Mesothelial cell of epicardium (in vitro differentiated cells): ENCODE results near the gene RABAC1. TPM values are rescaled to one million over a fixed set of nuclear protein-coding genes. Genes with fewer than 3 reads are reported as not detected.
A peak's percentile ranks its signal among the peaks of the same experiment; 100 is the strongest.

Experiments
- DNase-seq, 2 experiments: peaks; one replicate each; pipeline ENCODE4 v3.0.0; 2021; ENCODE audit warnings: low spot score in 2 of 2; ENCODE audit not compliant: unreplicated experiment in 2 of 2
- H3K27ac Mint-ChIP-seq: 2 replicates; pipeline ENCODE4 v1.8.0; 2021; ENCODE audit warnings: mixed read lengths
- H3K27me3 Mint-ChIP-seq: 2 replicates; pipeline ENCODE4 v1.8.0; 2021; ENCODE audit warnings: low read depth, mixed read lengths
- H3K36me3 Mint-ChIP-seq: 2 replicates; pipeline ENCODE4 v1.8.0; 2021; ENCODE audit warnings: mixed read lengths
- H3K4me1 Mint-ChIP-seq: 2 replicates; pipeline ENCODE4 v1.8.0; 2021; ENCODE audit warnings: mixed read lengths
- H3K4me3 Mint-ChIP-seq: 2 replicates; pipeline ENCODE4 v1.8.0; 2021; ENCODE audit warnings: mild to moderate bottlenecking, moderate library complexity, mixed read lengths
- H3K9me3 Mint-ChIP-seq: 2 replicates; pipeline ENCODE4 v1.8.0; 2021; ENCODE audit warnings: mixed read lengths
- total RNA-seq: library from RNA; stranded (reverse); gene quantifications from 3 replicates; pipeline ENCODE4 v1.2.1, GENCODE V29; 2021
- TF ChIP-seq, protein P1 (sequence below): fragments of 200-600 bp; sonication (generic); IDR thresholded peaks from one replicate; pipeline ENCODE4 v1.5.0; 2021; ENCODE audit warnings: antibody characterized with exemption; ENCODE audit not compliant: unreplicated experiment

Gene RABAC1
- total RNA-seq, 1 donor from 2014 or later: 102 TPM

DNA sequence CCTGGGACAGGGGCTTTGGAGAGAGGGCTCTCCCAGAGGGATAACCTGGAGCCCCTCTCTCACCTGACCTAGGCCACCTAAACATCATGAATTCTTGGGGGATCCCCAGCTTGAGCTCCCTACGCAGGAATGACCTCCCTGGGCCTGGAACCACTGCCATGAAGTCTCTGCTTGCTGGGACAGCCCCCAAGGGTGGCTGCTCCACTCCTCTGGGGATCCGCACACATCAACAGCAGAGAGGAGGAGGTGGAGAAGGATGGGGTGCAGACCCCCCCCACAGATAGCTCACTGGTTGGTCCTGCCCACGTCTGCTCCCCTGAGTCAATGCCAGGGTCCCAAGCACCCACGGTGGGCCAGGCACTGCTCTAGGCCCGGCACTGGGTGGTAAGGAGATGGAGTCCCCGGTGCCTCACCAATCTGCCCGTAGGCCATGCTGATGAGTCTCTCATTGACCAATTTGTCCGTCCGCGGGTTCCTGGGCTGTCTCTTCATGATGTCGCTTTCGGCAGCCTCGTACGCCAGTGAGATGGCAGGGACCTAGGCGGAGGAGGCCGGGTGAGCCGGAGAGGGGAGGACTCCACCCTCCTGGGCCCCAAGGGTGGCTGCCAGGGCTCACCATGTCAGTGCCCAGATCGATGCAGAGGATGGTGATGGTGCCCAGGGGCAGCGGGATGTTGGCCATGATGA, 10.8 kb upstream of the RABAC1 start:
- no peak for DNase-seq
- Mint-ChIP-seq H3K4me3 (no peak overlapping the region), H3K9me3 (no peaks in the 10 kb centered on the region), H3K27me3 (peaks cover 46% of the 10 kb centered on the region), H3K36me3 (no peaks in the 10 kb centered on the region), H3K4me1 (no peaks in the 10 kb centered on the region), H3K27ac (no peak overlapping the region)
- TF ChIP-seq, protein P1, sequence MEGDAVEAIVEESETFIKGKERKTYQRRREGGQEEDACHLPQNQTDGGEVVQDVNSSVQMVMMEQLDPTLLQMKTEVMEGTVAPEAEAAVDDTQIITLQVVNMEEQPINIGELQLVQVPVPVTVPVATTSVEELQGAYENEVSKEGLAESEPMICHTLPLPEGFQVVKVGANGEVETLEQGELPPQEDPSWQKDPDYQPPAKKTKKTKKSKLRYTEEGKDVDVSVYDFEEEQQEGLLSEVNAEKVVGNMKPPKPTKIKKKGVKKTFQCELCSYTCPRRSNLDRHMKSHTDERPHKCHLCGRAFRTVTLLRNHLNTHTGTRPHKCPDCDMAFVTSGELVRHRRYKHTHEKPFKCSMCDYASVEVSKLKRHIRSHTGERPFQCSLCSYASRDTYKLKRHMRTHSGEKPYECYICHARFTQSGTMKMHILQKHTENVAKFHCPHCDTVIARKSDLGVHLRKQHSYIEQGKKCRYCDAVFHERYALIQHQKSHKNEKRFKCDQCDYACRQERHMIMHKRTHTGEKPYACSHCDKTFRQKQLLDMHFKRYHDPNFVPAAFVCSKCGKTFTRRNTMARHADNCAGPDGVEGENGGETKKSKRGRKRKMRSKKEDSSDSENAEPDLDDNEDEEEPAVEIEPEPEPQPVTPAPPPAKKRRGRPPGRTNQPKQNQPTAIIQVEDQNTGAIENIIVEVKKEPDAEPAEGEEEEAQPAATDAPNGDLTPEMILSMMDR: no peak

DNA sequence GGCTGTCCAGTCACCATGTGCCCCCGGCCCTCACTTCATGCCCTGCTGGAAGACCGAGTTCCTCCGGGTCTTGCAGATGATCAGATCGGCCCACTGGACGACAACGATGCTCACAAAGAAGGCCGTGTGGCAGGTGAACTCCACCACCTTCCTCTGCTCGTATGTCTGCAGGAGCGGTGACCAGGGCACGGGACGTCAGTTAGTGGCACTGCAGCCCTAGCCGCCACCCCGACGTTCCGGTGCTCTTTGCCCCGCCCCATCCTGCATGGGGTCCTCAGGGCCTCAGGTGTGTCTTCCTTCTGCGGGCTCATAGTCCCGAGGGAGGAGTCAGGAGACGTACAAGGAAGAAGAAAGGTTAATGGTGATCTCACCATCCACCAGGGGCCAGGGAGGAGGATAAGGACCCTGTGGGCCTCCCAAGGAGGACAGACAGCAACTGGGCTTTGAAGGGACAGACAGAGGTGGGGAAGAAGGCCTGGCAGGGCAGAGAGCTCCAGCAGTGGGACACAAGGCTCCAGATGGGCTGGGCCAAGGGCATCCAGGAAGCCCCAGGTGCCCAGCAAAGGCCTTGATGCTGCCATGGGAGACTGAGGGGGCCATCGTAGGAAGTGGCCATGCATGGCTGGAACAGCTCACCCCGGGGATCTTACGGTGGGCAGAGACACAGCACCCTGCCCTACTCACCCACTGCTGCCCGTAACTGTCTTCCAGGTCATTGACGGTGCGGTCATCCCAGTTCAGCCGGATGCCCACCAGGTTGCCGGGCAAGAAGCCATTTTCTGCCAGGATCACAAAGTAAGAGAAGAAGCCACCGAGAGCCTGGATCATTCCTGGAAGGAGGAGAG, 9.9 kb upstream of the RABAC1 start:
- Mint-ChIP-seq H3K9me3 (no peaks in the 10 kb centered on the region), H3K36me3 (no peaks in the 10 kb centered on the region)

DNA sequence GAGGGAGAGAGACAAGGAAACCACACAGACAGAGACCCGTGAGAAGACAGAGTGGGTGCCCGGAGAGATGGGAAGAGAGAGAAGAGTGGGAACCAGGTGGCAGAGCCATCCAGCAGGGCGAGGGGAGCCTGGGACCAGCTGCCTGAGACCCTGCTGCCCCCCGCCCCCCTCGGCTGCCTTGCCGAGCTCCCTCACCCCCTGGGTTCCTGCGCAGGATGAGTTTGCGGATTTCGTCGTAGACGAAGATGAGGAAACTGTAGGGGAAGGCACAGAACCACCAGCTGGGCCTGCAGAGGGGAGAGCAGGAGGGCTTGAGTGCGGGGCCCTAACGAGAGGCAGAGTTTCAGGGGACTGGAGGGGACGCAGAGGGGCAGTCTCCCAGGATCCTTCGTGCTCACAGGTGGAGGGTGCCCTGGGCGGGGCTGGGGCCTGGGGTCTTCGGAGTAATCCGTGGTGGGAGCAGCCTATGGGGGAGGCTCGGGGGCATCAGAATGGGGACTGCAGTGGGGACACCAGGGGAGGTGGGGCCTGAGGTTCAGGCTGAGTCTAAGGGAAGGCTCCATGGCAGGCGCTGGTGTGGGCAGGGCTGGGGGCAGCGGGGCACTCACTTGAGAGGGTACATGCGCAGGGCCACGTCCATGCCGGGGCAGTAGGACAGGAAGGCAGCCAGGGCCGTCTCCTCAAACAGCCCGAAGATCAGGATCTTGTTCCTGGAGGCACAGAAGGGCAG, 8.1 kb upstream of the RABAC1 start:
- no peaks in the 10 kb centered on the region for H3K4me1 Mint-ChIP-seq
- DNase-seq: no peak
- no peaks in the 10 kb centered on the region for H3K9me3 Mint-ChIP-seq
- peaks cover 37% of the 10 kb centered on the region for H3K27me3 Mint-ChIP-seq
- no peak overlapping the region for H3K4me3 Mint-ChIP-seq
- H3K27ac Mint-ChIP-seq: no peak overlapping the region
- TF ChIP-seq, protein P1: no peak
- no peaks in the 10 kb centered on the region for H3K36me3 Mint-ChIP-seq

More for the DNA sequence above, 9.9 kb upstream of the RABAC1 start:
- H3K4me1 Mint-ChIP-seq: no peaks in the 10 kb centered on the region
- no peak overlapping the region for H3K27ac Mint-ChIP-seq
- TF ChIP-seq, protein P1: no peak
- DNase-seq: no peak
- H3K27me3 Mint-ChIP-seq: peaks cover 45% of the 10 kb centered on the region
- no peak overlapping the region for H3K4me3 Mint-ChIP-seq

DNA sequence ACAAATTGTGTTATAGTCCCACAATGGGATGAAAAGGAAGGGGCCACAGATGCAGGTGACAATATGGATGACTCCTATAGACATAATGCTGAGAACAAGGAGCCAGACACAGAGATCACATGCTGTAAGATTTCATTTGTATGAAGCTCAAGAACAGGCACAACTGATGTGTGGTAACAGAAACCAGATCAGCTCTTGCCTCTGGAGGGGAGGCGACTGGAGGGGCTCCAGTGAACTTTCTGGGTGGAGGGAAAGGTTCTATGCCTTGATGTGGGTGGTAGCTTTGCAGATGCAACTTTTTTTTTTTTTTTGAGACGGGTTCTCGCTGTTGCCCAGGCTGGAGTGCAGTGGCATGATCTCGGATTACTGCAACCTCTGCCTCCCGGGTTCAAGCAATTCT, 6.0 kb upstream of the RABAC1 start:
- TF ChIP-seq, protein P1: no peak
- Mint-ChIP-seq H3K36me3 (no peaks in the 10 kb centered on the region), H3K27ac (no peak overlapping the region), H3K4me1 (peaks cover 2% of the 10 kb centered on the region), H3K9me3 (no peaks in the 10 kb centered on the region), H3K27me3 (peaks cover 29% of the 10 kb centered on the region), H3K4me3 (no peak overlapping the region)
- no peak for DNase-seq

DNA sequence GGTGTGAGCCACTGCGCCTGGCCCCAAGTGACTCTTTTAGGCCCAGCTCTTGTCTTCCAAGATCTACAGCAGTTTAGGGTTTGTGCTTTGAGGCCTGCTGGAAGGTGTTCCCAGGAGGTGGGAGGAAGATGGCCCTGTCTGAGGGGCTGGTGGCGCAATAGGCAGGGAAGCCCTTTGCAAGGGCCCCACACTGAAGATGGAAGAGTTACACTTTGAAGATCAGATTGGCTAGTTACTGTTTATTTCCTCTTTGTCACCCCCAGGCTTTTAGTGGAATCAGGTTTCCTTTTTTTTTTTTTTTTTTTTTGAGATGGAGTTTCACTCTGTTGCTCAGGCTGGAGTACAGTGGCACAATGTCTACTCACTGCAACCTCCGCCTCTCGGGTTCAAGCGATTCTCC, 1.9 kb upstream of the RABAC1 start:
- Mint-ChIP-seq H3K27me3 (peaks cover 3% of the 10 kb centered on the region), H3K27ac (peak overlapping the region; percentile 45), H3K4me3 (peak overlapping the region; percentile 20), H3K36me3 (peaks cover 2% of the 10 kb centered on the region), H3K9me3 (no peaks in the 10 kb centered on the region), H3K4me1 (peaks cover 14% of the 10 kb centered on the region)
- TF ChIP-seq, protein P1: no peak
- DNase-seq: no peak
